ENCODE data around the gene NEK11. TPM values are rescaled to one million over a fixed set of nuclear protein-coding genes. Genes with fewer than 3 reads are reported as not detected.

NEK11 gene
- total and polyA plus RNA-seq, 2 donors (not counting 3 experiments of a cell fraction or from before 2014, with no cell fraction given) = 1.7 to 4.3 TPM

GRCh38 chr3:131236421-131236820, 209.7 kb downstream of the NEK11 start:
- ChIA-PET POLR2A (no interaction called here), CTCF (interaction anchor here (0.7 kb wide), 1 partner anchor 39 kb away, joined by 4 read pairs; no protein-coding TSS in a partner anchor)
- no peaks in the 10 kb centered on the region for H3K36me3 ChIP-seq (ENCODE audit: control insufficient read depth in 2 of 2, extremely low read depth in 1 of 2, insufficient read depth in 2 of 2, low read length in 2 of 2)
- BruUV-seq (replicated peaks) = no TSS peak
- no peaks in the 10 kb centered on the region for H3K9me3 ChIP-seq (replicated peaks; ENCODE audit: control insufficient read depth, insufficient read depth, low read length)
- dilution Hi-C loops (cut with MboI; ENCODE audit: extremely low pct_ligation_motif_present, low sequenced_read_pairs) (no loop called here), intact Hi-C loops (cut with micrococcal nuclease) (no loop called here)
- no peak overlapping the region for H2AFZ ChIP-seq (ENCODE audit: low read depth, low read length)
- H3K79me2 ChIP-seq (ENCODE audit: control insufficient read depth, insufficient read depth, low read length) = no peaks in the 10 kb centered on the region
- FAIRE-seq (no peak), DNase-seq (ENCODE audit: low read depth, low spot score) (no peak)
- no peaks in the 10 kb centered on the region for H3K27me3 ChIP-seq (ENCODE audit: control insufficient read depth in 2 of 2, insufficient read depth in 2 of 2, low read length in 2 of 2)
- H3K9me1 ChIP-seq (replicated peaks; ENCODE audit: control insufficient read depth, extremely low read depth, insufficient read depth, low read length) = no peaks in the 10 kb centered on the region
- no peak overlapping the region for H3K4me2 ChIP-seq (ENCODE audit: insufficient read depth, low read length)
- H3K4me1 ChIP-seq (ENCODE audit: control insufficient read depth, extremely low read depth, insufficient read depth, low read length) = no peaks in the 10 kb centered on the region
- no peak overlapping the region for H3K9ac ChIP-seq (replicated peaks; ENCODE audit: extremely low read depth, insufficient read depth, low read length)
- no peaks in the 10 kb centered on the region for H4K20me1 ChIP-seq (replicated peaks; ENCODE audit: control insufficient read depth, extremely low read depth, insufficient read depth, low read length)
- no peak overlapping the region for H3K27ac ChIP-seq (ENCODE audit: insufficient read depth, low read depth, low read length)
- H3K4me3 ChIP-seq (replicated peaks in 1 of 3; ENCODE audit: insufficient read depth in 1 of 3, low read depth in 1 of 3, low read length in 3 of 3) = no peak overlapping the region
- TF ChIP-seq POLR2A (IDR thresholded peaks at IDR 0.05; ENCODE audit: low read depth, low read length) (no peak), MYC (IDR thresholded peaks at IDR 0.05; ENCODE audit: low read depth, low read length) (no peak), EZH2 (IDR thresholded peaks at IDR 0.05; ENCODE audit: borderline replicate concordance, low read depth, low read length, severe bottlenecking) (no peak), MAX (IDR thresholded peaks at IDR 0.05; ENCODE audit: insufficient read depth, insufficient read length) (no peak), JUN (IDR thresholded peaks at IDR 0.05; ENCODE audit: borderline replicate concordance, insufficient read depth, insufficient read length, low read depth) (no peak), CTCF (IDR thresholded peaks at IDR 0.05; ENCODE audit: extremely low read depth in 1 of 2, insufficient read depth in 1 of 2, low read depth in 1 of 2, low read length in 2 of 2) (no peak), GATA2 (IDR thresholded peaks at IDR 0.05; ENCODE audit: insufficient read depth, insufficient read length, low read depth, low read length) (no peak), FOS (IDR thresholded peaks at IDR 0.05; ENCODE audit: borderline replicate concordance, insufficient read depth, low read length) (no peak), POLR2AphosphoS5 (IDR thresholded peaks at IDR 0.05; ENCODE audit: insufficient read depth, low read depth, low read length) (no peak)
